Activated CD4-positive, alpha-beta memory T cell treated with anti-CD3 and anti-CD28 coated beads for 36 hours (primary cell): ENCODE measurements around the gene PARG. TPM values are rescaled to one million over a fixed set of nuclear protein-coding genes. Genes with fewer than 3 reads are reported as not detected.

Experiments used
- CTCF ChIA-PET: fragments of 350-600 bp; sonication (Branson Sonifier 250); formaldehyde crosslinking; loops from one replicate; lab custom pipeline; 2021; ENCODE audit warnings: antibody characterized with exemption, inconsistent platforms; lab: Charles Lee
- POLR2A ChIA-PET: fragments of 350-600 bp; sonication (Branson Sonifier 250); formaldehyde crosslinking; loops from one replicate; lab custom pipeline; 2021; ENCODE audit warnings: antibody characterized with exemption; lab: Charles Lee
- DNase-seq: peaks from one replicate; pipeline ENCODE4 v3.0.0-alpha.2; 2020
- H3K27ac Mint-ChIP-seq: one replicate; pipeline ENCODE4 v1.8.0; 2021; ENCODE audit warnings: mixed read lengths
- H3K27me3 Mint-ChIP-seq: one replicate; pipeline ENCODE4 v1.8.0; 2021; ENCODE audit warnings: mixed read lengths
- H3K36me3 Mint-ChIP-seq: one replicate; pipeline ENCODE4 v1.8.0; 2021; ENCODE audit warnings: mixed read lengths
- H3K4me1 Mint-ChIP-seq: one replicate; pipeline ENCODE4 v1.8.0; 2021; ENCODE audit warnings: low read depth, mixed read lengths
- H3K4me3 Mint-ChIP-seq: one replicate; pipeline ENCODE4 v1.8.0; 2021; ENCODE audit warnings: mild to moderate bottlenecking, mixed read lengths
- H3K9me3 Mint-ChIP-seq: one replicate; pipeline ENCODE4 v1.8.0; 2021; ENCODE audit warnings: mixed read lengths
- intact Hi-C: fragments of 100-400 bp; cut with micrococcal nuclease; formaldehyde crosslinking; loops from one replicate; pipeline ENCODE4 v1.15.1; 2023
- total RNA-seq, 2 experiments: library from RNA; stranded (reverse); gene quantifications; one replicate each; pipeline ENCODE4 v1.2.3, GENCODE V29; 2021

PARG gene
- total RNA-seq, 2 experiments from 2014 or later = 25.5 to 27.0 TPM

GRCh38 chr10:49837051-49837478 is 104.8 kb downstream of the PARG start:
- Mint-ChIP-seq H3K9me3 (no peaks in the 10 kb centered on the region), H3K4me1 (no peaks in the 10 kb centered on the region), H3K27me3 (no peaks in the 10 kb centered on the region), H3K36me3 (peaks cover 36% of the 10 kb centered on the region), H3K4me3 (no peak overlapping the region), H3K27ac (no peak overlapping the region)
- ChIA-PET POLR2A (no interaction called here), CTCF (no interaction called here)
- DNase-seq = no peak
- intact Hi-C loops = no loop called here

GRCh38 chr10:49834976-49835375 is 106.9 kb downstream of the PARG start:
- DNase-seq = no peak
- Mint-ChIP-seq H3K27me3 (no peaks in the 10 kb centered on the region), H3K9me3 (no peaks in the 10 kb centered on the region), H3K4me1 (no peaks in the 10 kb centered on the region), H3K36me3 (peaks cover 33% of the 10 kb centered on the region), H3K4me3 (no peak overlapping the region), H3K27ac (no peak overlapping the region)
- intact Hi-C loops = no loop called here
- ChIA-PET CTCF (no interaction called here), POLR2A (no interaction called here)

GRCh38 chr10:49834201-49834600 is 107.6 kb downstream of the PARG start:
- no peak for DNase-seq
- intact Hi-C loops = no loop called here
- Mint-ChIP-seq H3K27me3 (no peaks in the 10 kb centered on the region), H3K27ac (no peak overlapping the region), H3K36me3 (peaks cover 28% of the 10 kb centered on the region), H3K4me1 (no peaks in the 10 kb centered on the region), H3K4me3 (no peak overlapping the region), H3K9me3 (no peaks in the 10 kb centered on the region)
- POLR2A ChIA-PET = no interaction called here
- CTCF ChIA-PET = no interaction called here

GRCh38 chr10:49833168-49833567 is 108.7 kb downstream of the PARG start:
- no peak overlapping the region for H3K4me3 Mint-ChIP-seq
- ChIA-PET POLR2A (no interaction called here), CTCF (no interaction called here)
- H3K36me3 Mint-ChIP-seq = peaks cover 24% of the 10 kb centered on the region
- intact Hi-C loops = no loop called here
- H3K9me3 Mint-ChIP-seq = no peaks in the 10 kb centered on the region
- no peak overlapping the region for H3K27ac Mint-ChIP-seq
- H3K27me3 Mint-ChIP-seq = no peaks in the 10 kb centered on the region
- no peak for DNase-seq
- no peaks in the 10 kb centered on the region for H3K4me1 Mint-ChIP-seq

GRCh38 chr10:49831352-49832035 is 110.3 kb downstream of the PARG start:
- POLR2A ChIA-PET = no interaction called here
- H3K4me3 Mint-ChIP-seq = no peak overlapping the region
- CTCF ChIA-PET = no interaction called here

GRCh38 chr10:49830846-49831245 is 111.0 kb downstream of the PARG start:
- Mint-ChIP-seq H3K4me3 (no peak overlapping the region), H3K4me1 (no peaks in the 10 kb centered on the region), H3K27me3 (no peaks in the 10 kb centered on the region), H3K27ac (no peak overlapping the region), H3K9me3 (no peaks in the 10 kb centered on the region), H3K36me3 (peaks cover 35% of the 10 kb centered on the region)
- intact Hi-C loops = no loop called here
- POLR2A ChIA-PET = no interaction called here
- DNase-seq = no peak
- CTCF ChIA-PET = no interaction called here

More at GRCh38 chr10:49831352-49832035, 110.3 kb downstream of the PARG start:
- no peaks in the 10 kb centered on the region for H3K9me3 Mint-ChIP-seq
- intact Hi-C loops = no loop called here
- no peak overlapping the region for H3K27ac Mint-ChIP-seq
- no peaks in the 10 kb centered on the region for H3K4me1 Mint-ChIP-seq
- H3K27me3 Mint-ChIP-seq = no peaks in the 10 kb centered on the region
- peaks cover 31% of the 10 kb centered on the region for H3K36me3 Mint-ChIP-seq
- DNase-seq = no peak

- DNase-seq = no peak
- ChIA-PET POLR2A (no interaction called here), CTCF (no interaction called here)
- no peak overlapping the region for H3K27ac Mint-ChIP-seq
- no peaks in the 10 kb centered on the region for H3K27me3 Mint-ChIP-seq
- H3K9me3 Mint-ChIP-seq = no peaks in the 10 kb centered on the region
- H3K4me3 Mint-ChIP-seq = no peak overlapping the region
- H3K36me3 Mint-ChIP-seq = peaks cover 42% of the 10 kb centered on the region
- H3K4me1 Mint-ChIP-seq = no peaks in the 10 kb centered on the region
- intact Hi-C loops = no loop called here
Measured at GRCh38 chr10:49830016-49830415, 111.8 kb downstream of the PARG start.

- no peak overlapping the region for H3K27ac Mint-ChIP-seq
- H3K27me3 Mint-ChIP-seq = no peaks in the 10 kb centered on the region
- peaks cover 2% of the 10 kb centered on the region for H3K4me1 Mint-ChIP-seq
- peaks cover 42% of the 10 kb centered on the region for H3K36me3 Mint-ChIP-seq
- intact Hi-C loops = no loop called here
- no peak for DNase-seq
- CTCF ChIA-PET = interaction anchor here (0.7 kb wide), 1 partner anchor 159 kb away, joined by 5 read pairs; no protein-coding TSS in a partner anchor
- no peak overlapping the region for H3K4me3 Mint-ChIP-seq
- H3K9me3 Mint-ChIP-seq = no peaks in the 10 kb centered on the region
- POLR2A ChIA-PET = no interaction called here
Measured at GRCh38 chr10:49827297-49827696, 114.5 kb downstream of the PARG start.

- Mint-ChIP-seq H3K36me3 (peaks cover 62% of the 10 kb centered on the region), H3K4me3 (no peak overlapping the region), H3K27ac (no peak overlapping the region), H3K4me1 (peaks cover 2% of the 10 kb centered on the region), H3K27me3 (no peaks in the 10 kb centered on the region), H3K9me3 (peaks cover 6% of the 10 kb centered on the region)
- POLR2A ChIA-PET = no interaction called here
- intact Hi-C loops = no loop called here
- CTCF ChIA-PET = no interaction called here
- DNase-seq = no peak
Measured at GRCh38 chr10:49819234-49819958, 122.4 kb downstream of the PARG start.

GRCh38 chr10:49817845-49818244 is 124.0 kb downstream of the PARG start:
- CTCF ChIA-PET = no interaction called here
- Mint-ChIP-seq H3K36me3 (peaks cover 58% of the 10 kb centered on the region), H3K9me3 (peaks cover 11% of the 10 kb centered on the region), H3K27ac (no peak overlapping the region), H3K27me3 (no peaks in the 10 kb centered on the region), H3K4me3 (no peak overlapping the region), H3K4me1 (no peaks in the 10 kb centered on the region)
- DNase-seq = no peak
- intact Hi-C loops = no loop called here
- POLR2A ChIA-PET = no interaction called here

GRCh38 chr10:49803988-49804387 is 137.8 kb downstream of the PARG start:
- Mint-ChIP-seq H3K4me1 (no peaks in the 10 kb centered on the region), H3K4me3 (no peak overlapping the region), H3K27me3 (peaks cover 2% of the 10 kb centered on the region), H3K36me3 (peaks cover 4% of the 10 kb centered on the region), H3K9me3 (peaks cover 8% of the 10 kb centered on the region), H3K27ac (no peak overlapping the region)
- intact Hi-C loops = no loop called here
- CTCF ChIA-PET = no interaction called here
- no peak for DNase-seq
- POLR2A ChIA-PET = no interaction called here

GRCh38 chr10:49798275-49798674 is 143.6 kb downstream of the PARG start:
- H3K27ac Mint-ChIP-seq = no peak overlapping the region
- no peak overlapping the region for H3K4me3 Mint-ChIP-seq
- ChIA-PET POLR2A (no interaction called here), CTCF (no interaction called here)
- no peaks in the 10 kb centered on the region for H3K9me3 Mint-ChIP-seq
- no peaks in the 10 kb centered on the region for H3K36me3 Mint-ChIP-seq
- H3K4me1 Mint-ChIP-seq = no peaks in the 10 kb centered on the region
- no peak for DNase-seq
- H3K27me3 Mint-ChIP-seq = peaks cover 6% of the 10 kb centered on the region
- intact Hi-C loops = no loop called here

GRCh38 chr10:49791100-49791499 is 150.7 kb downstream of the PARG start:
- no peak overlapping the region for H3K4me3 Mint-ChIP-seq
- peaks cover 4% of the 10 kb centered on the region for H3K27me3 Mint-ChIP-seq
- H3K9me3 Mint-ChIP-seq = no peaks in the 10 kb centered on the region
- no peak for DNase-seq
- H3K36me3 Mint-ChIP-seq = no peaks in the 10 kb centered on the region
- intact Hi-C loops = no loop called here
- H3K4me1 Mint-ChIP-seq = no peaks in the 10 kb centered on the region
- CTCF ChIA-PET = no interaction called here
- H3K27ac Mint-ChIP-seq = no peak overlapping the region
- POLR2A ChIA-PET = no interaction called here
